K562 (cell line): Measurements from ENCODE around the gene TRDN. TPM values are rescaled to one million over a fixed set of nuclear protein-coding genes. Genes with fewer than 3 reads are reported as not detected.

ENCODE experiments used
- ATAC-seq: fragments of 200-7000 bp; cut with Tn5 transposase; 3 replicates; pipeline ENCODE4 v1.9.1; 2020; ENCODE audit warnings: moderate library complexity
- BruUV-seq: library from RNA; stranded (reverse); fragments of 400-500 nt; replicated peaks from 2 replicates; lab custom pipeline; 2021; lab: Mats Ljungman, UMichigan
- CTCF ChIA-PET: fragments of 300-600 bp; formaldehyde crosslinking; extraction: SDS; loops from one replicate; lab custom pipeline; 2021; ENCODE audit warnings: low intra/inter-chr PET ratio; lab: Yijun Ruan, JAX
- POLR2A ChIA-PET: fragments of 300-600, 350-650 bp; sonication (Branson Sonifier 250); formaldehyde crosslinking; extraction: SDS; loops from one replicate; lab custom pipeline; 2021; ENCODE audit warnings: antibody characterized with exemption, inconsistent platforms; lab: Yijun Ruan, JAX
- DNase-seq, 4 experiments: peaks; one replicate each; pipeline versions ENCODE4 v3.0.0 to v3.0.0-alpha.2; 2011 to 2018; ENCODE audit warnings: low spot score in 3 of 4, mixed read lengths in 3 of 4; ENCODE audit errors: extremely low read depth in 1 of 4
- FAIRE-seq: peaks from 2 replicates; lab custom pipeline; 2011; peaks lifted over from hg19 to GRCh38; lab: Jason Lieb, UNC
- H2AFZ ChIP-seq: 2 replicates; pipeline ENCODE4 v1.6.0; 2011; ENCODE audit warnings: low read depth, low read length, control low read depth, inconsistent platforms
- H3K27ac ChIP-seq: fragments of 200-600 bp; 3 replicates; pipeline ENCODE4 v1.8.0; 2011; ENCODE audit warnings: low read depth, mild to moderate bottlenecking, control low read depth, inconsistent platforms, low read length, moderate library complexity, mixed read lengths; ENCODE audit errors: extremely low read depth
- H3K27me3 ChIP-seq, 2 experiments: fragments of 300-600 bp in 1 of 2; 2 replicates in 1 of 2; 3 replicates in 1 of 2; pipeline versions ENCODE4 v1.6.0 to v1.8.0; 2011; ENCODE audit warnings: inconsistent platforms in 2 of 2, low read length in 2 of 2, mild to moderate bottlenecking in 1 of 2, mixed read lengths in 1 of 2, moderate library complexity in 1 of 2; ENCODE audit not compliant: control insufficient read depth in 2 of 2, insufficient read depth in 2 of 2
- H3K36me3 ChIP-seq: fragments of 300-600 bp; 3 replicates; pipeline ENCODE4 v1.8.0; 2011; ENCODE audit warnings: mild to moderate bottlenecking, low read length, inconsistent platforms; ENCODE audit not compliant: control insufficient read depth, insufficient read depth
- H3K4me1 ChIP-seq, 2 experiments: fragments of 200-600 bp in 1 of 2; replicated peaks in 1 of 2; 2 replicates in 1 of 2; 3 replicates in 1 of 2; pipeline versions ENCODE4 v1.5.1 to v1.8.0; 2011; ENCODE audit warnings: inconsistent platforms in 2 of 2, low read length in 2 of 2, mild to moderate bottlenecking in 1 of 2, mixed read lengths in 1 of 2, moderate library complexity in 1 of 2; ENCODE audit not compliant: control insufficient read depth in 2 of 2, insufficient read depth in 2 of 2
- H3K4me2 ChIP-seq: 2 replicates; pipeline ENCODE4 v1.6.1; 2011; ENCODE audit warnings: low read length, control low read depth, inconsistent platforms, mixed read lengths; ENCODE audit not compliant: insufficient read depth
- H3K4me3 ChIP-seq: fragments of 200-600 bp; sonication (generic), shearing (Covaris generic); 2 replicates; pipeline ENCODE4 v1.5.1; 2016; ENCODE audit warnings: control low read depth, inconsistent platforms
- H3K79me2 ChIP-seq: fragments of 200-600 bp; 3 replicates; pipeline ENCODE4 v1.8.0; 2011; ENCODE audit warnings: low read length, inconsistent platforms; ENCODE audit not compliant: control insufficient read depth, insufficient read depth
- H3K9ac ChIP-seq, 2 experiments: 2 replicates each; pipeline versions ENCODE4 v1.6.0 to v1.6.1; 2011; ENCODE audit warnings: low read depth in 2 of 2, low read length in 2 of 2, control low read depth in 1 of 2, inconsistent platforms in 1 of 2, mild to moderate bottlenecking in 1 of 2, mixed read lengths in 1 of 2; ENCODE audit not compliant: insufficient read depth in 1 of 2
- H3K9me1 ChIP-seq: one replicate; pipeline ENCODE4 v1.6.0; 2011; ENCODE audit warnings: inconsistent platforms, mild to moderate bottlenecking, low read length, moderate library complexity; ENCODE audit not compliant: control insufficient read depth, insufficient read depth
- H3K9me3 ChIP-seq: replicated peaks from 2 replicates; pipeline ENCODE4 v1.5.1; 2011; ENCODE audit warnings: low read depth, low read length, inconsistent platforms; ENCODE audit not compliant: control insufficient read depth, insufficient read depth
- H4K20me1 ChIP-seq: replicated peaks from 2 replicates; pipeline ENCODE4 v1.6.1; 2011; ENCODE audit warnings: low read length, inconsistent platforms, mixed read lengths; ENCODE audit not compliant: control insufficient read depth, insufficient read depth
- NFE2L1 ChIP-seq: fragments of 450-650 bp; IDR thresholded peaks from 2 replicates; pipeline ENCODE4 v1.6.1; 2016; ENCODE audit warnings: missing genetic modification characterization, low read depth, mild to moderate bottlenecking, missing compliant biosample characterization, moderate library complexity, borderline replicate concordance
- STAT5B ChIP-seq: fragments of 250-450 bp; sonication (Bioruptor Pico); IDR thresholded peaks from 2 replicates; pipeline ENCODE4 v1.8.0; 2021; ENCODE audit warnings: mild to moderate bottlenecking, inconsistent platforms
- ZNF316 ChIP-seq: fragments of 450-650 bp; IDR thresholded peaks from 2 replicates; pipeline ENCODE4 v1.6.1; 2016
- WGBS: fragments of 100-300 bp; shearing (Covaris generic); methylation state at CpG from one replicate; pipeline ENCODE4 v1.1.6; 2016; ENCODE audit warnings: low coverage, mixed read lengths; ENCODE audit not compliant: insufficient coverage; ENCODE audit errors: missing lambda C conversion rate; 5-methylcytosine and 5-hydroxymethylcytosine counted together
- in situ Hi-C: fragments of 300-500 bp; cut with MboI; formaldehyde crosslinking; loops from 4 replicates; pipeline ENCODE4 v1.15.0; 2018; ENCODE audit warnings: inconsistent platforms, mixed read lengths
- intact Hi-C: fragments of 100-400 bp; cut with micrococcal nuclease; formaldehyde crosslinking; loops from 2 replicates; pipeline ENCODE4 v1.14.2; 2022
- polyA plus RNA-seq, 8 experiments: library from polyadenylated mRNA; depleted of rRNA in 4 of 8; stranded (reverse) in 5 of 8; unstranded in 3 of 8; fragments of >200 nt; fragmentation: Nextera tagmentation in 2 of 8; fragmentation: Illumina TruSeq in 1 of 8; extraction: Ambion mirVana in 2 of 8; extraction: Trizol in 1 of 8; gene quantifications; 2 replicates each; pipeline versions ENCODE4 v1.2.1 to v1.2.3, GENCODE V29; 2011 to 2014; ENCODE audit warnings: inconsistent platforms in 1 of 8, missing spikeins in 1 of 8
- total RNA-seq, 7 experiments: library from RNA; depleted of rRNA in 6 of 7; stranded (reverse); fragments of >200 nt in 6 of 7; fragmentation: Illumina TruSeq in 2 of 7; extraction: Trizol in 2 of 7; gene quantifications; 2 replicates each; pipeline versions ENCODE4 v1.2.1 to v1.2.3, GENCODE V29; 2011 to 2021; ENCODE audit warnings: low replicate concordance in 1 of 7
- TF ChIP-seq, protein P1 (sequence below): sonication (generic); formaldehyde crosslinking; IDR thresholded peaks from 2 replicates; pipeline ENCODE4 v1.8.0; 2022; ENCODE audit warnings: missing genetic modification reagents, mild to moderate bottlenecking, moderate library complexity, borderline replicate concordance
- TF ChIP-seq, protein P2 (sequence below): fragments of 250-450 bp; sonication (Bioruptor Pico); IDR thresholded peaks from 2 replicates; pipeline ENCODE4 v1.5.1; 2021; ENCODE audit warnings: mild to moderate bottlenecking

Gene TRDN
- total and polyA plus RNA-seq, 9 of the 15 experiments (the other 6 are each of a cell fraction or from before 2014, with no cell fraction given), result 0.05 to 0.50 (median 0.16) TPM

DNA sequence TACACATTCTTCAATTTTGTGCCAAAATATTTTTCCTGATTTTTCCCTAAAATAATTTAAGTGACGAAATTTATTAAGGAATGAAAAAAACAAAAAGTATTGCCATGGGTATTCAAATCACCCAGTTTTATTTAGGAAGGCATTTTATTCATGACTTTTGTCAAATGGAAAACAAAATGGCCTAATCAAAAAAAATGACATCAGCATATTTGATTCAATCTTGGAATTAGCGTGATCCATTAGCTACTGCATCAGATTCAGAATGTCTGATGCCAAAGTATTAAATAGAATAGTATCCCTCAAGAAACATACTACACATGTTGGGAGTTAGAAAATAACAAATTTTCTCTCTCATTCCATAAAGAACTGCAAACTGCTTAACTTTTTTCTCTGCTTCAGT lies 129.2 kb downstream of the TRDN start:
- H3K4me2 ChIP-seq, result no peak overlapping the region
- H2AFZ ChIP-seq, result no peak overlapping the region
- 14% methylated on average over 2 of the region's 2 CpGs for WGBS
- FAIRE-seq (no peak), ATAC-seq (no peak), DNase-seq (no peak)
- no peak overlapping the region for H3K4me3 ChIP-seq
- intact Hi-C loops (no loop called here), in situ Hi-C loops (no loop called here)
- no peaks in the 10 kb centered on the region for H3K36me3 ChIP-seq
- POLR2A ChIA-PET, result no interaction called here
- H3K9me3 ChIP-seq, result no peaks in the 10 kb centered on the region
- no peaks in the 10 kb centered on the region for H3K4me1 ChIP-seq
- no peak overlapping the region for H3K27ac ChIP-seq
- no peaks in the 10 kb centered on the region for H3K9me1 ChIP-seq
- no TSS peak for BruUV-seq
- no peak for TF ChIP-seq NFE2L1 (tag)
- TF ChIP-seq, protein P1, sequence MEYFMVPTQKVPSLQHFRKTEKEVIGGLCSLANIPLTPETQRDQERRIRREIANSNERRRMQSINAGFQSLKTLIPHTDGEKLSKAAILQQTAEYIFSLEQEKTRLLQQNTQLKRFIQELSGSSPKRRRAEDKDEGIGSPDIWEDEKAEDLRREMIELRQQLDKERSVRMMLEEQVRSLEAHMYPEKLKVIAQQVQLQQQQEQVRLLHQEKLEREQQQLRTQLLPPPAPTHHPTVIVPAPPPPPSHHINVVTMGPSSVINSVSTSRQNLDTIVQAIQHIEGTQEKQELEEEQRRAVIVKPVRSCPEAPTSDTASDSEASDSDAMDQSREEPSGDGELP (CRISPR knock-in tag), result no peak
- no peak for TF ChIP-seq STAT5B (CRISPR knock-in tag)
- TF ChIP-seq, protein P2, sequence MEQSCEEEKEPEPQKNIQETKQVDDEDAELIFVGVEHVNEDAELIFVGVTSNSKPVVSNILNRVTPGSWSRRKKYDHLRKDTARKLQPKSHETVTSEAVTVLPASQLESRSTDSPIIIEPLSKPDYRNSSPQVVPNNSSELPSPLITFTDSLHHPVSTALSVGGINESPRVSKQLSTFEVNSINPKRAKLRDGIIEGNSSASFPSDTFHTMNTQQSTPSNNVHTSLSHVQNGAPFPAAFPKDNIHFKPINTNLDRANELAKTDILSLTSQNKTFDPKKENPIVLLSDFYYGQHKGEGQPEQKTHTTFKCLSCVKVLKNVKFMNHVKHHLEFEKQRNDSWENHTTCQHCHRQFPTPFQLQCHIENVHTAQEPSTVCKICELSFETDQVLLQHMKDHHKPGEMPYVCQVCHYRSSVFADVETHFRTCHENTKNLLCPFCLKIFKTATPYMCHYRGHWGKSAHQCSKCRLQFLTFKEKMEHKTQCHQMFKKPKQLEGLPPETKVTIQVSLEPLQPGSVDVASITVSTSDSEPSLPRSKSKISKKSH (CRISPR knock-in tag), result no peak
- peak; percentile 34; the same call in 1 of the 2 replicates for TF ChIP-seq ZNF316
- H3K79me2 ChIP-seq, result no peaks in the 10 kb centered on the region
- no peaks in the 10 kb centered on the region for H4K20me1 ChIP-seq
- CTCF ChIA-PET, result no interaction called here
- H3K9ac ChIP-seq, result no peak overlapping the region
- H3K27me3 ChIP-seq, result no peaks in the 10 kb centered on the region
